Endodermal cell (in vitro differentiated cells): Measurements from ENCODE around the gene RNF150. TPM values are rescaled to one million over a fixed set of nuclear protein-coding genes. Genes with fewer than 3 reads are reported as not detected.

Experiments
- DNase-seq: peaks from one replicate; pipeline ENCODE4 v3.0.0-alpha.2; 2017
- H3K27ac ChIP-seq: 2 replicates; pipeline ENCODE4 v1.5.1; 2013; ENCODE audit warnings: mild to moderate bottlenecking, low read depth, low read length, moderate library complexity
- H3K27me3 ChIP-seq: 2 replicates; pipeline ENCODE4 v1.6.1; 2013; ENCODE audit warnings: mild to moderate bottlenecking, low read length, moderate library complexity; ENCODE audit not compliant: insufficient read depth, control insufficient read depth, poor library complexity, severe bottlenecking
- H3K36me3 ChIP-seq: 2 replicates; pipeline ENCODE4 v1.7.0; 2013; ENCODE audit warnings: mild to moderate bottlenecking, low read length, moderate library complexity; ENCODE audit not compliant: control insufficient read depth, insufficient read depth
- H3K4me1 ChIP-seq: one replicate; pipeline ENCODE4 v1.7.0; 2013; ENCODE audit warnings: low read length; ENCODE audit not compliant: control insufficient read depth, insufficient read depth
- H3K4me3 ChIP-seq: 2 replicates; pipeline ENCODE4 v1.5.1; 2013; ENCODE audit warnings: mild to moderate bottlenecking, low read length, moderate library complexity
- H3K9ac ChIP-seq: 2 replicates; pipeline ENCODE4 v1.6.1; 2013; ENCODE audit warnings: mild to moderate bottlenecking, low read length, moderate library complexity; ENCODE audit not compliant: poor library complexity, severe bottlenecking; ENCODE audit errors: extremely low read depth
- H3K9me3 ChIP-seq: 2 replicates; pipeline ENCODE4 v1.6.1; 2013; ENCODE audit warnings: mild to moderate bottlenecking, low read length, moderate library complexity; ENCODE audit not compliant: control insufficient read depth
- H3K27ac Mint-ChIP-seq: 2 replicates; pipeline ENCODE4 v1.8.0; 2020; ENCODE audit warnings: mixed read lengths
- H3K27me3 Mint-ChIP-seq: 2 replicates; pipeline ENCODE4 v1.8.0; 2021; ENCODE audit warnings: mild to moderate bottlenecking, mixed read lengths; ENCODE audit not compliant: insufficient read depth
- H3K36me3 Mint-ChIP-seq: 2 replicates; pipeline ENCODE4 v1.8.0; 2020; ENCODE audit warnings: low read depth, mixed read lengths
- H3K4me1 Mint-ChIP-seq: 2 replicates; pipeline ENCODE4 v1.8.0; 2020; ENCODE audit warnings: mixed read lengths
- H3K4me3 Mint-ChIP-seq: 2 replicates; pipeline ENCODE4 v1.8.0; 2020; ENCODE audit warnings: mild to moderate bottlenecking, moderate library complexity, mixed read lengths
- H3K9me3 Mint-ChIP-seq: 2 replicates; pipeline ENCODE4 v1.8.0; 2020; ENCODE audit warnings: mild to moderate bottlenecking, mixed read lengths
- CTCF ChIP-seq: fragments of 200-600 bp; sonication (generic); conservative IDR thresholded peaks from 2 replicates; pipeline ENCODE4 v1.5.0; 2021; ENCODE audit warnings: antibody characterized with exemption, mild to moderate bottlenecking
- WGBS, 2 experiments: methylation state at CpG; one replicate each; pipeline versions ENCODE4 v1.1.5 to v1.1.7; 2013; ENCODE audit warnings: missing lambda C conversion rate in 2 of 2, mixed read lengths in 1 of 2; ENCODE audit not compliant: insufficient coverage in 1 of 2, insufficient read length in 1 of 2; 5-methylcytosine and 5-hydroxymethylcytosine counted together
- total RNA-seq, 2 donors: library from RNA; stranded (reverse); fragmentation: NEBNext Ultra II Directional in 1 of 2; extraction: Animal tissue kit (Norgen Biotek cat#: 25700) in 1 of 2; gene quantifications; 2 replicates in 1 of 2; 3 replicates in 1 of 2; pipeline ENCODE4 v1.2.1, GENCODE V29; 2021

Gene RNF150
- total RNA-seq, 2 donors from 2014 or later = 8.2 to 10.4 TPM

- no peak for TF ChIP-seq CTCF
- H3K27me3 Mint-ChIP-seq = no peaks in the 10 kb centered on the region
- no peak overlapping the region for H3K27ac Mint-ChIP-seq
- Histone ChIP-seq H3K9ac (no peak overlapping the region), H3K27ac (no peak overlapping the region), H3K4me3 (no peak overlapping the region), H3K4me1 (no peaks in the 10 kb centered on the region), H3K27me3 (no peaks in the 10 kb centered on the region), H3K36me3 (no peaks in the 10 kb centered on the region), H3K9me3 (no peaks in the 10 kb centered on the region)
- 91 to 92% methylated on average over 3 of the region's 3 CpGs for WGBS, 2 experiments
- DNase-seq = no peak
- no peaks in the 10 kb centered on the region for H3K36me3 Mint-ChIP-seq
- peaks cover 6% of the 10 kb centered on the region for H3K4me1 Mint-ChIP-seq
- H3K9me3 Mint-ChIP-seq = no peaks in the 10 kb centered on the region
- H3K4me3 Mint-ChIP-seq = no peak overlapping the region
Observed at GRCh38 chr4:141020801-141021261, 112.4 kb downstream of the RNF150 start.

DNA sequence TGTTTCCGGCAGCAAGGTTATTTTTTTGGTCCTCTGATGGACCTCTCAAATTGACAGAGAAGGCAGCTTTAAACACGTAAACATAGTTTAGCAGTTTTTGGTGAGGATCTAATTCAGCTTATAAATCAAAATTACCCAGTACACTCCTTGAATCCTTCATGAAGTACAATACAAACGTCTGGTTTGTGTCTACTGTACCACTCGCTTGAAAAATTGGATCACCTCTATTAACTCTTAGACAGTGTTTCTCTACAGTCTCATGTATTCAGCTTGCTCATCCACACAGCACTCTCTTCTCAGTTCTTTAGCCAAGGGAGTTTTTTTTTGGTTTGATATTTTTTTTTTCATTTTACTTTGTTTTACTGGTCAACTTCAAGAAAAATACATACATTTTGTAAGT, 113.5 kb downstream of the RNF150 start:
- Mint-ChIP-seq H3K4me3 (no peak overlapping the region), H3K27ac (no peak overlapping the region), H3K9me3 (no peaks in the 10 kb centered on the region), H3K36me3 (no peaks in the 10 kb centered on the region), H3K27me3 (no peaks in the 10 kb centered on the region), H3K4me1 (peaks cover 6% of the 10 kb centered on the region)
- H3K4me3 ChIP-seq = no peak overlapping the region
- WGBS, 2 experiments = 87 to 92% methylated on average over 2 to 4 of the region's 4 CpGs
- no peaks in the 10 kb centered on the region for H3K9me3 ChIP-seq
- H3K9ac ChIP-seq = no peak overlapping the region
- no peaks in the 10 kb centered on the region for H3K27me3 ChIP-seq
- DNase-seq = no peak
- H3K27ac ChIP-seq = no peak overlapping the region
- H3K36me3 ChIP-seq = no peaks in the 10 kb centered on the region
- no peaks in the 10 kb centered on the region for H3K4me1 ChIP-seq
- TF ChIP-seq CTCF = no peak

GRCh38 chr4:141016117-141016798, 117.0 kb downstream of the RNF150 start:
- no peak for DNase-seq
- Histone ChIP-seq H3K27ac (no peak overlapping the region), H3K9ac (no peak overlapping the region), H3K4me1 (no peaks in the 10 kb centered on the region), H3K4me3 (no peak overlapping the region), H3K9me3 (no peaks in the 10 kb centered on the region), H3K27me3 (no peaks in the 10 kb centered on the region), H3K36me3 (no peaks in the 10 kb centered on the region)
- Mint-ChIP-seq H3K9me3 (no peaks in the 10 kb centered on the region), H3K4me1 (peaks cover 6% of the 10 kb centered on the region), H3K27ac (no peak overlapping the region), H3K36me3 (no peaks in the 10 kb centered on the region), H3K4me3 (no peak overlapping the region), H3K27me3 (no peaks in the 10 kb centered on the region)
- 83 to 92% methylated on average over 4 to 8 of the region's 8 CpGs for WGBS, 2 experiments
- no peak for TF ChIP-seq CTCF
